CD4-positive, alpha-beta memory T cell (primary cell): Measurements from ENCODE around the gene KITLG. TPM values are rescaled to one million over a fixed set of nuclear protein-coding genes. Genes with fewer than 3 reads are reported as not detected.

Experiments used
- CTCF ChIA-PET: fragments of 350-600 bp; sonication (Branson Sonifier 250); formaldehyde crosslinking; loops from one replicate; lab custom pipeline; 2021; ENCODE audit warnings: inconsistent platforms; ENCODE audit not compliant: partially characterized antibody; lab: Charles Lee
- POLR2A ChIA-PET: fragments of 350-600 bp; sonication (Branson Sonifier 250); formaldehyde crosslinking; loops from one replicate; lab custom pipeline; 2021; ENCODE audit not compliant: partially characterized antibody; lab: Charles Lee
- DNase-seq, 5 donors: peaks; one replicate each; pipeline versions ENCODE4 v3.0.0 to v3.0.0-alpha.2; 2020 to 2022; ENCODE audit warnings: mixed read lengths in 1 of 5
- H3K27ac ChIP-seq: one replicate; pipeline ENCODE4 v1.7.0; 2013; ENCODE audit warnings: low read depth, low read length
- H3K27me3 ChIP-seq: 2 replicates; pipeline ENCODE4 v1.7.0; 2013; ENCODE audit warnings: mild to moderate bottlenecking, low read length, moderate library complexity; ENCODE audit not compliant: insufficient read depth
- H3K36me3 ChIP-seq: 2 replicates; pipeline ENCODE4 v1.7.0; 2013; ENCODE audit warnings: mild to moderate bottlenecking, low read length, moderate library complexity; ENCODE audit not compliant: insufficient read depth
- H3K4me1 ChIP-seq: 2 replicates; pipeline ENCODE4 v1.7.0; 2013; ENCODE audit warnings: mild to moderate bottlenecking, low read length, moderate library complexity; ENCODE audit not compliant: insufficient read depth
- H3K4me3 ChIP-seq, 2 donors: one replicate each; pipeline ENCODE4 v1.7.0; 2013; ENCODE audit warnings: low read length in 2 of 2, mild to moderate bottlenecking in 1 of 2
- H3K9me3 ChIP-seq, 2 donors: one replicate each; pipeline ENCODE4 v1.7.0; 2013; ENCODE audit warnings: low read length in 2 of 2, control low read depth in 1 of 2; ENCODE audit not compliant: control insufficient read depth in 1 of 2
- H3K27ac Mint-ChIP-seq, 7 donors: one replicate each; pipeline ENCODE4 v1.8.0; 2020 to 2021; ENCODE audit warnings: mixed read lengths in 7 of 7, mild to moderate bottlenecking in 6 of 7, inconsistent platforms in 3 of 7, moderate library complexity in 3 of 7
- H3K27me3 Mint-ChIP-seq, 2 donors: one replicate each; pipeline ENCODE4 v1.8.0; 2020 to 2021; ENCODE audit warnings: mixed read lengths in 2 of 2
- H3K36me3 Mint-ChIP-seq, 2 donors: one replicate each; pipeline ENCODE4 v1.8.0; 2020 to 2021; ENCODE audit warnings: mixed read lengths in 2 of 2, inconsistent platforms in 1 of 2, mild to moderate bottlenecking in 1 of 2
- H3K4me1 Mint-ChIP-seq, 4 donors: one replicate each; pipeline ENCODE4 v1.8.0; 2020 to 2021; ENCODE audit warnings: mixed read lengths in 4 of 4, mild to moderate bottlenecking in 1 of 4
- H3K4me3 Mint-ChIP-seq, 8 donors: one replicate each; pipeline ENCODE4 v1.8.0; 2020 to 2021; ENCODE audit warnings: mixed read lengths in 8 of 8, mild to moderate bottlenecking in 7 of 8, moderate library complexity in 6 of 8, inconsistent platforms in 3 of 8
- H3K9me3 Mint-ChIP-seq, 8 donors: one replicate each; pipeline ENCODE4 v1.8.0; 2020 to 2021; ENCODE audit warnings: mixed read lengths in 8 of 8, mild to moderate bottlenecking in 5 of 8, inconsistent platforms in 3 of 8, moderate library complexity in 1 of 8
- intact Hi-C: fragments of 100-400 bp; cut with micrococcal nuclease; formaldehyde crosslinking; loops from one replicate; pipeline ENCODE4 v1.15.1; 2023
- polyA plus RNA-seq, 2 donors: library from polyadenylated mRNA; unstranded; fragments of 300-500 nt; fragmentation: Illumina TruSeq; gene quantifications; one replicate each; pipeline ENCODE4 v1.2.3, GENCODE V29; 2021
- total RNA-seq, 2 experiments: library from RNA; stranded (reverse); gene quantifications; one replicate each; pipeline ENCODE4 v1.2.3, GENCODE V29; 2021

The KITLG gene
- total and polyA plus RNA-seq, 4 experiments from 2014 or later = 0.14 TPM; not detected in 3

GRCh38 chr12:88590851-88591250 is 10.6 kb upstream of the KITLG start:
- ChIA-PET POLR2A (no interaction called here), CTCF (no interaction called here)
- H3K4me1 Mint-ChIP-seq = no peaks in the 10 kb centered on the region
- peaks cover 2 to 20% (median 8%) of the 10 kb centered on the region in 8 donors for H3K9me3 Mint-ChIP-seq
- intact Hi-C loops = no loop called here
- H3K36me3 ChIP-seq = no peaks in the 10 kb centered on the region
- H3K27ac Mint-ChIP-seq = no peak overlapping the region
- H3K27me3 Mint-ChIP-seq = no peaks in the 10 kb centered on the region
- H3K27me3 ChIP-seq = no peaks in the 10 kb centered on the region
- H3K36me3 Mint-ChIP-seq = no peaks in the 10 kb centered on the region
- no peak overlapping the region for H3K4me3 ChIP-seq
- H3K9me3 ChIP-seq = no peaks in the 10 kb centered on the region
- DNase-seq = no peak
- no peaks in the 10 kb centered on the region for H3K4me1 ChIP-seq
- H3K4me3 Mint-ChIP-seq = no peak overlapping the region
- H3K27ac ChIP-seq = no peak overlapping the region

GRCh38 chr12:88585077-88585476 is 4.8 kb upstream of the KITLG start:
- intact Hi-C loops = no loop called here
- H3K27ac ChIP-seq = no peak overlapping the region
- peaks cover 2 to 25% (median 10%) of the 10 kb centered on the region in 8 donors for H3K9me3 Mint-ChIP-seq
- DNase-seq = no peak
- no peaks in the 10 kb centered on the region for H3K9me3 ChIP-seq
- peaks cover 0 to 4% (median 1%) of the 10 kb centered on the region in 4 donors for H3K4me1 Mint-ChIP-seq
- no peaks in the 10 kb centered on the region for H3K4me1 ChIP-seq
- H3K27me3 Mint-ChIP-seq = peaks cover 5 to 6% of the 10 kb centered on the region in 2 donors
- H3K27ac Mint-ChIP-seq = peak overlapping the region in 1 of 7 donors; percentile 14
- H3K27me3 ChIP-seq = no peaks in the 10 kb centered on the region
- H3K4me3 Mint-ChIP-seq = no peak overlapping the region
- peaks cover 0 to 2% of the 10 kb centered on the region in 2 donors for H3K36me3 Mint-ChIP-seq
- H3K4me3 ChIP-seq = no peak overlapping the region
- H3K36me3 ChIP-seq = no peaks in the 10 kb centered on the region
- CTCF ChIA-PET = no interaction called here
- POLR2A ChIA-PET = no interaction called here

GRCh38 chr12:88579601-88580050 is 645 bp downstream of the KITLG start:
- Mint-ChIP-seq H3K4me3 (peak overlapping the region in 7 of 8 donors; percentile 23 to 72 (median 46)), H3K9me3 (peaks cover 0 to 2% (median 0%) of the 10 kb centered on the region in 8 donors), H3K27ac (no peak overlapping the region), H3K4me1 (peaks cover 2 to 11% (median 10%) of the 10 kb centered on the region in 4 donors), H3K36me3 (no peaks in the 10 kb centered on the region), H3K27me3 (peaks cover 13 to 23% of the 10 kb centered on the region in 2 donors)
- H3K27ac ChIP-seq = no peak overlapping the region
- ChIA-PET CTCF (no interaction called here), POLR2A (no interaction called here)
- H3K36me3 ChIP-seq = no peaks in the 10 kb centered on the region
- no peaks in the 10 kb centered on the region for H3K9me3 ChIP-seq
- H3K4me1 ChIP-seq = no peaks in the 10 kb centered on the region
- H3K4me3 ChIP-seq = no peak overlapping the region
- peaks cover 3% of the 10 kb centered on the region for H3K27me3 ChIP-seq
- DNase-seq = no peak
- intact Hi-C loops = no loop called here

DNA sequence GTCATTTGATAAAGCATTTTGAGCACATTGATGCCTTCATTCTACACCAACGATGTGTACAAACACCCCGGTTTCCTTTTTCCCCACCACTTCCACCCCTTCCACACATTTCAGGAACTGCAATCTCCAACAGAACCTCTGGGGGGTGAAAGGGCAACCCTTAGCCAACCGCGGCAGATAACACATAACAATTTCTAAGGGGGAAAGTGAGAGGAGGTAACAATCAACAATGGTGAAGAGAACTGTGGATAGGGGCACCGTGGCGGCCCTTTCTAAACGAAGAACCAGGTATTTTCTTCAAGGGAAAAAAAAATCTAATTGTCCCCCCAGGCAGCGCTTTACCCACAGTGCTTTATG is 1.1 kb downstream of the KITLG start:
- H3K4me3 ChIP-seq = no peak overlapping the region
- Mint-ChIP-seq H3K4me3 (peak overlapping the region in 4 of 8 donors; percentile 8 to 59 (median 38)), H3K27me3 (peaks cover 13 to 23% of the 10 kb centered on the region in 2 donors), H3K9me3 (peaks cover 0 to 2% (median 0%) of the 10 kb centered on the region in 8 donors), H3K4me1 (peaks cover 2 to 11% (median 10%) of the 10 kb centered on the region in 4 donors), H3K36me3 (no peaks in the 10 kb centered on the region), H3K27ac (no peak overlapping the region)
- intact Hi-C loops = no loop called here
- H3K9me3 ChIP-seq = no peaks in the 10 kb centered on the region
- no peak for DNase-seq
- POLR2A ChIA-PET = no interaction called here
- peaks cover 3% of the 10 kb centered on the region for H3K27me3 ChIP-seq
- CTCF ChIA-PET = no interaction called here
- H3K4me1 ChIP-seq = no peaks in the 10 kb centered on the region
- no peaks in the 10 kb centered on the region for H3K36me3 ChIP-seq
- H3K27ac ChIP-seq = no peak overlapping the region

- Mint-ChIP-seq H3K4me1 (peaks cover 2 to 11% (median 10%) of the 10 kb centered on the region in 4 donors), H3K36me3 (no peaks in the 10 kb centered on the region), H3K4me3 (peak overlapping the region in 3 of 8 donors; percentile 30 to 59 (median 46)), H3K27ac (no peak overlapping the region), H3K27me3 (peaks cover 13 to 23% of the 10 kb centered on the region in 2 donors), H3K9me3 (peaks cover 0 to 2% (median 0%) of the 10 kb centered on the region in 8 donors)
- no peak overlapping the region for H3K4me3 ChIP-seq
- no peak for DNase-seq
- no peaks in the 10 kb centered on the region for H3K9me3 ChIP-seq
- POLR2A ChIA-PET = no interaction called here
- peaks cover 3% of the 10 kb centered on the region for H3K27me3 ChIP-seq
- CTCF ChIA-PET = no interaction called here
- no peaks in the 10 kb centered on the region for H3K36me3 ChIP-seq
- intact Hi-C loops = no loop called here
- no peak overlapping the region for H3K27ac ChIP-seq
- H3K4me1 ChIP-seq = no peaks in the 10 kb centered on the region
These were observed 1.8 kb downstream of the KITLG start for GRCh38 chr12:88578276-88579160.

GRCh38 chr12:88577537-88577936 is 2.7 kb downstream of the KITLG start:
- Histone ChIP-seq H3K36me3 (no peaks in the 10 kb centered on the region), H3K27ac (no peak overlapping the region), H3K27me3 (peaks cover 3% of the 10 kb centered on the region), H3K9me3 (no peaks in the 10 kb centered on the region), H3K4me1 (no peaks in the 10 kb centered on the region), H3K4me3 (no peak overlapping the region)
- Mint-ChIP-seq H3K9me3 (no peaks in the 10 kb centered on the region), H3K27me3 (peaks cover 11 to 20% of the 10 kb centered on the region in 2 donors), H3K4me1 (peaks cover 2 to 11% (median 10%) of the 10 kb centered on the region in 4 donors), H3K27ac (no peak overlapping the region), H3K36me3 (no peaks in the 10 kb centered on the region), H3K4me3 (no peak overlapping the region)
- intact Hi-C loops = no loop called here
- CTCF ChIA-PET = no interaction called here
- POLR2A ChIA-PET = no interaction called here
- no peak for DNase-seq

- no peak overlapping the region for H3K27ac ChIP-seq
- no peak overlapping the region for H3K4me3 ChIP-seq
- H3K36me3 ChIP-seq = no peaks in the 10 kb centered on the region
- H3K4me1 ChIP-seq = no peaks in the 10 kb centered on the region
- H3K4me3 Mint-ChIP-seq = no peak overlapping the region
- ChIA-PET CTCF (no interaction called here), POLR2A (no interaction called here)
- H3K27me3 Mint-ChIP-seq = peaks cover 11 to 20% of the 10 kb centered on the region in 2 donors
- H3K9me3 ChIP-seq = no peaks in the 10 kb centered on the region
- no peaks in the 10 kb centered on the region for H3K36me3 Mint-ChIP-seq
- intact Hi-C loops = no loop called here
- H3K9me3 Mint-ChIP-seq = no peaks in the 10 kb centered on the region
- H3K27me3 ChIP-seq = peaks cover 3% of the 10 kb centered on the region
- H3K4me1 Mint-ChIP-seq = peaks cover 2 to 11% (median 10%) of the 10 kb centered on the region in 4 donors
- H3K27ac Mint-ChIP-seq = no peak overlapping the region
- no peak for DNase-seq
These were observed 3.4 kb downstream of the KITLG start for GRCh38 chr12:88576866-88577265.
